HL-60 (cell line): ENCODE data around the gene OR2AE1.
A peak's percentile ranks its signal among the peaks of the same experiment; 100 is the strongest.

Experiments
- DNase-seq, 2 experiments: peaks; one replicate each; pipeline ENCODE4 v3.0.0-alpha.2; 2010 to 2020; ENCODE audit warnings: low read depth in 1 of 2, low spot score in 1 of 2
- H3K27ac ChIP-seq: fragments of 250-450 bp; sonication (Bioruptor Pico); replicated peaks from 2 replicates; pipeline ENCODE4 v1.5.1; 2020; ENCODE audit warnings: mild to moderate bottlenecking, moderate library complexity
- H3K27me3 ChIP-seq: fragments of 250-450 bp; sonication (Bioruptor Pico); 2 replicates; pipeline ENCODE4 v1.5.1; 2021; ENCODE audit warnings: mild to moderate bottlenecking, moderate library complexity; ENCODE audit not compliant: insufficient read depth, poor library complexity, severe bottlenecking
- H3K4me3 ChIP-seq: replicated peaks from 2 replicates; pipeline ENCODE4 v1.5.1; 2011; ENCODE audit warnings: mild to moderate bottlenecking, control low read depth, low read length; ENCODE audit not compliant: insufficient read depth
- GABPA ChIP-seq: IDR thresholded peaks from 2 replicates; pipeline ENCODE4 v1.6.1; 2012; ENCODE audit warnings: low read depth
- POLR2AphosphoS5 ChIP-seq: IDR thresholded peaks from 2 replicates; pipeline ENCODE4 v1.6.1; 2012; ENCODE audit warnings: low read depth
- SPI1 ChIP-seq: IDR thresholded peaks from 2 replicates; pipeline ENCODE4 v1.6.1; 2012; ENCODE audit warnings: low read depth, mild to moderate bottlenecking, borderline replicate concordance
- TF ChIP-seq, protein P1 (sequence below): IDR thresholded peaks from 2 replicates; pipeline ENCODE4 v1.6.1; 2012; ENCODE audit warnings: low read depth; ENCODE audit not compliant: insufficient replicate concordance
- TF ChIP-seq, protein P2 (sequence below): IDR thresholded peaks from one replicate; pipeline ENCODE4 v1.5.1; 2011; ENCODE audit warnings: low read length, control low read depth, inconsistent platforms; ENCODE audit not compliant: insufficient read depth

OR2AE1 gene

DNA sequence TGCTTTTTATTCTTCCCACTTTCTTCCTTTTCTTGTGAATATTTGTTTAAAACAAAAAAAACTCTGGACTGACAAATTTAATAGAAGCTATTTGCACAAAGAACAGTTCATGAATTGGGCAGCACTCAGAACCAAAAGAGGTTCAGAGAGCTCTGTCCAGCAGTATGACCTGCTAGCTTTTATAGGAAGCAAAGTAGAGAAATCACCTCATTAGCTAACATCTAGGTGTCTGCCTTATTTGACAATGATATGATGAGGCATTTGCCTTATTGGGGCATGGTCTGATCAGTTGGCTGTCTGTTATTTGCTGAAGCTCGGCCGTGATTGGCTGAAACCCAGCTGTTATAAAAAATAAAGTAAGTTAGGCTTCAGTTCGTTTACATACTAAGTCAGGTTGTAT, 43.3 kb upstream of the OR2AE1 start:
- TF ChIP-seq, protein P1, sequence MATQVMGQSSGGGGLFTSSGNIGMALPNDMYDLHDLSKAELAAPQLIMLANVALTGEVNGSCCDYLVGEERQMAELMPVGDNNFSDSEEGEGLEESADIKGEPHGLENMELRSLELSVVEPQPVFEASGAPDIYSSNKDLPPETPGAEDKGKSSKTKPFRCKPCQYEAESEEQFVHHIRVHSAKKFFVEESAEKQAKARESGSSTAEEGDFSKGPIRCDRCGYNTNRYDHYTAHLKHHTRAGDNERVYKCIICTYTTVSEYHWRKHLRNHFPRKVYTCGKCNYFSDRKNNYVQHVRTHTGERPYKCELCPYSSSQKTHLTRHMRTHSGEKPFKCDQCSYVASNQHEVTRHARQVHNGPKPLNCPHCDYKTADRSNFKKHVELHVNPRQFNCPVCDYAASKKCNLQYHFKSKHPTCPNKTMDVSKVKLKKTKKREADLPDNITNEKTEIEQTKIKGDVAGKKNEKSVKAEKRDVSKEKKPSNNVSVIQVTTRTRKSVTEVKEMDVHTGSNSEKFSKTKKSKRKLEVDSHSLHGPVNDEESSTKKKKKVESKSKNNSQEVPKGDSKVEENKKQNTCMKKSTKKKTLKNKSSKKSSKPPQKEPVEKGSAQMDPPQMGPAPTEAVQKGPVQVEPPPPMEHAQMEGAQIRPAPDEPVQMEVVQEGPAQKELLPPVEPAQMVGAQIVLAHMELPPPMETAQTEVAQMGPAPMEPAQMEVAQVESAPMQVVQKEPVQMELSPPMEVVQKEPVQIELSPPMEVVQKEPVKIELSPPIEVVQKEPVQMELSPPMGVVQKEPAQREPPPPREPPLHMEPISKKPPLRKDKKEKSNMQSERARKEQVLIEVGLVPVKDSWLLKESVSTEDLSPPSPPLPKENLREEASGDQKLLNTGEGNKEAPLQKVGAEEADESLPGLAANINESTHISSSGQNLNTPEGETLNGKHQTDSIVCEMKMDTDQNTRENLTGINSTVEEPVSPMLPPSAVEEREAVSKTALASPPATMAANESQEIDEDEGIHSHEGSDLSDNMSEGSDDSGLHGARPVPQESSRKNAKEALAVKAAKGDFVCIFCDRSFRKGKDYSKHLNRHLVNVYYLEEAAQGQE, result peak; percentile 88
- no peak for TF ChIP-seq SPI1
- Histone ChIP-seq H3K27ac (peak overlapping the region; percentile 86), H3K27me3 (no peaks in the 10 kb centered on the region), H3K4me3 (peak overlapping the region; percentile 87)
- DNase-seq, result no peak

DNA sequence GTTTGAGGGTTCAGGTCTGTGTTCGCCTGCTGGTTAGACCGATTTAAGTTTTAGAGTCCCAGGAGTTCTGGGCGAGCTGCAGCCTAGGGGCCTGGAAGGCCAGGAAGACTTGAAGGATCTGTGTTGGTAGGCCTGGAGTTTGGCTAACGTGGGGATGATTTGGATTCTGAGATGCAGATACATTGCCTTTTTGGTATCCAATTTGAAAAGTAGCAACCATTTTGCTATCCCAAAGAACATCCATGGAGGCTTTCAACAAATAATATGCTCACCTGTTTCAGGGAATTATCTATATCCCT, 42.9 kb upstream of the OR2AE1 start:
- DNase-seq, result no peak
- Histone ChIP-seq H3K27me3 (no peaks in the 10 kb centered on the region), H3K4me3 (peak overlapping the region; percentile 87), H3K27ac (peak overlapping the region; percentile 86)
- TF ChIP-seq SPI1 (no peak), POLR2AphosphoS5 (no peak), GABPA (no peak)
- TF ChIP-seq, protein P1, result no peak
- TF ChIP-seq, protein P2, sequence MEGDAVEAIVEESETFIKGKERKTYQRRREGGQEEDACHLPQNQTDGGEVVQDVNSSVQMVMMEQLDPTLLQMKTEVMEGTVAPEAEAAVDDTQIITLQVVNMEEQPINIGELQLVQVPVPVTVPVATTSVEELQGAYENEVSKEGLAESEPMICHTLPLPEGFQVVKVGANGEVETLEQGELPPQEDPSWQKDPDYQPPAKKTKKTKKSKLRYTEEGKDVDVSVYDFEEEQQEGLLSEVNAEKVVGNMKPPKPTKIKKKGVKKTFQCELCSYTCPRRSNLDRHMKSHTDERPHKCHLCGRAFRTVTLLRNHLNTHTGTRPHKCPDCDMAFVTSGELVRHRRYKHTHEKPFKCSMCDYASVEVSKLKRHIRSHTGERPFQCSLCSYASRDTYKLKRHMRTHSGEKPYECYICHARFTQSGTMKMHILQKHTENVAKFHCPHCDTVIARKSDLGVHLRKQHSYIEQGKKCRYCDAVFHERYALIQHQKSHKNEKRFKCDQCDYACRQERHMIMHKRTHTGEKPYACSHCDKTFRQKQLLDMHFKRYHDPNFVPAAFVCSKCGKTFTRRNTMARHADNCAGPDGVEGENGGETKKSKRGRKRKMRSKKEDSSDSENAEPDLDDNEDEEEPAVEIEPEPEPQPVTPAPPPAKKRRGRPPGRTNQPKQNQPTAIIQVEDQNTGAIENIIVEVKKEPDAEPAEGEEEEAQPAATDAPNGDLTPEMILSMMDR, result no peak

DNA sequence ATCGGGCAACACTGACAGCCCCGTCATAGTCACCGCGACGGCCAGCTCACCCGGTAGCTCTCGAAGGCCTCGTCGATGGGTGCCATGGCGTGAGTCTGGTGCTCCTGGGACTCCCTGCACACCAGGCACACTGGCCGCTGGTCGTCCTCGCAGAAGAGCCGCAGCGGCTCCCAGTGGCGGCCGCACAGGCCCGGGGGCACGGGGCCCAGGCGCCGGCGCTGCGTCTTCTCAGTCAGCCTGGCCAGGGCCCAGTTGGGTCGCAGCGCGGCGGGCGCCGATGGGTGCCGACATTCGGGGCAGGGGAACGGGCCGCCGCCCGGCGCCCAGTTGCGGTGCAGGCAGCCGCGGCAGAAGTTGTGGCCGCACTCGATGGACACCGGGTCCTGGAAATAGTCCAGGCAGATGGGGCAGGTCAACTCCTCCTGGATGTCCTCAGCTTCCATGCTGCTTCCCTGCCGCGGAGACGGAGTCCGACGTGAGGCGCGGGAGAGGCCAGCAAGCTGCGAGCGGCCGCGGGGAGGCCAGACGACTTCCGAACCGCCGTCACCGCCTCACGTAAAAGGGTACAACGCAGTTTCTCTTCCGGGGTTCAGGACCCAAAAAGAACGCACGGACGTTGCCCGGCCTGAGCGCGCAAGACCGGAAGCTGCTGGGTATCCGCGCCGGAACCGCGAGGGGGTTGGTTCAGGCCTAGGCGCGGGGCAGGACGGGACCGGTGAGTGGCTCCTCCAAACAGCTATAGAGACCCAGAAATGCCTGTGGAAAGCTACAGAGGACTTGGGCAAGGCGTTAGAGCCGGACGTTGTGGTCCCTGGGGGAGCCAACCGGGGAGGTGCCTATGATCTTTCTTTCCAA, 42.4 kb upstream of the OR2AE1 start, which contains the start of gene TRIM4:
Gene TRIM4 (minus strand): TSS at position 572 of the 855 bp plus-strand sequence. CDS start 129 bp downstream, at position 443.
- TF ChIP-seq, protein P2, result no peak
- TF ChIP-seq, protein P1, result no peak
- TF ChIP-seq SPI1 (no peak), GABPA (peak; percentile 87), POLR2AphosphoS5 (peak; percentile 93; the same call in 1 of the 2 replicates)
- Histone ChIP-seq H3K27me3 (no peaks in the 10 kb centered on the region), H3K4me3 (peak within 1 kb of the TSS; percentile 87), H3K27ac (peak within 1 kb of the TSS; percentile 86)
- DNase-seq, result peak; percentile 90 to 95
